Thyroid gland (tissue), 4 donors: ENCODE measurements around the gene CTR9.

ENCODE experiments used
- POLR2A ChIP-seq, 2 donors: fragments of 450-650 bp; IDR thresholded peaks; one replicate each; pipeline ENCODE4 v1.6.1; 2017; ENCODE audit warnings: antibody characterized with exemption in 2 of 2, mild to moderate bottlenecking in 2 of 2, moderate library complexity in 1 of 2
- TF ChIP-seq, protein P1 (sequence below), 6 experiments: fragments of 200-600 bp in 3 of 6; fragments of 450-650 bp in 3 of 6; sonication (generic) in 3 of 6; IDR thresholded peaks; one replicate each; pipeline ENCODE4 v1.5.1; 2016 to 2019; ENCODE audit warnings: antibody characterized with exemption in 6 of 6, mild to moderate bottlenecking in 2 of 6, inconsistent platforms in 1 of 6, moderate library complexity in 1 of 6

GRCh38 chr11:10749476-10749875, 1.6 kb upstream of the CTR9 start:
- TF ChIP-seq, protein P1, sequence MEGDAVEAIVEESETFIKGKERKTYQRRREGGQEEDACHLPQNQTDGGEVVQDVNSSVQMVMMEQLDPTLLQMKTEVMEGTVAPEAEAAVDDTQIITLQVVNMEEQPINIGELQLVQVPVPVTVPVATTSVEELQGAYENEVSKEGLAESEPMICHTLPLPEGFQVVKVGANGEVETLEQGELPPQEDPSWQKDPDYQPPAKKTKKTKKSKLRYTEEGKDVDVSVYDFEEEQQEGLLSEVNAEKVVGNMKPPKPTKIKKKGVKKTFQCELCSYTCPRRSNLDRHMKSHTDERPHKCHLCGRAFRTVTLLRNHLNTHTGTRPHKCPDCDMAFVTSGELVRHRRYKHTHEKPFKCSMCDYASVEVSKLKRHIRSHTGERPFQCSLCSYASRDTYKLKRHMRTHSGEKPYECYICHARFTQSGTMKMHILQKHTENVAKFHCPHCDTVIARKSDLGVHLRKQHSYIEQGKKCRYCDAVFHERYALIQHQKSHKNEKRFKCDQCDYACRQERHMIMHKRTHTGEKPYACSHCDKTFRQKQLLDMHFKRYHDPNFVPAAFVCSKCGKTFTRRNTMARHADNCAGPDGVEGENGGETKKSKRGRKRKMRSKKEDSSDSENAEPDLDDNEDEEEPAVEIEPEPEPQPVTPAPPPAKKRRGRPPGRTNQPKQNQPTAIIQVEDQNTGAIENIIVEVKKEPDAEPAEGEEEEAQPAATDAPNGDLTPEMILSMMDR (IDR thresholded peaks at IDR 0.05): no peak
- no peak for TF ChIP-seq POLR2A (IDR thresholded peaks at IDR 0.05)
